ENCODE data around the gene CR1L. TPM values are rescaled to one million over a fixed set of nuclear protein-coding genes. Genes with fewer than 3 reads are reported as not detected.
A peak's percentile ranks its signal among the peaks of the same experiment; 100 is the strongest.
"Not testable (repeated sequence)": the region's sequence is repeated elsewhere in the genome, so short reads cannot be mapped to it uniquely, and the experiment has no call there.

CR1L gene
- total and polyA plus RNA-seq, 2 of the 8 experiments (the other 6 are each of a cell fraction or from before 2014, with no cell fraction given) = 0.39 TPM; not detected in 1

- H3K56ac ChIP-seq (replicated peaks; ENCODE audit: insufficient read length, low read depth, low read length); H3K27me3 ChIP-seq (replicated peaks in 1 of 4; ENCODE audit: control insufficient read depth in 3 of 4, extremely low read depth in 1 of 4, insufficient read depth in 3 of 4, low read length in 3 of 4); H3K14ac ChIP-seq (ENCODE audit: insufficient read length); H2BK120ac ChIP-seq (replicated peaks; ENCODE audit: low read depth, low read length); H4K5ac ChIP-seq (ENCODE audit: insufficient read length, low read depth, low read length); H3K36me3 ChIP-seq (ENCODE audit: control insufficient read depth in 2 of 4, insufficient read depth in 4 of 4, low read length in 3 of 4); H2BK5ac ChIP-seq (ENCODE audit: low read depth, low read length); POLR2A ChIA-PET (ENCODE audit: partially characterized antibody); H3K23ac ChIP-seq (ENCODE audit: insufficient read length); H3K9ac ChIP-seq (replicated peaks in 1 of 4; ENCODE audit: extremely low read depth in 1 of 4, low read depth in 3 of 4, low read length in 3 of 4); H3K23me2 ChIP-seq (ENCODE audit: low read depth, low read length); H3K79me1 ChIP-seq (ENCODE audit: low read depth, low read length); H2AK5ac ChIP-seq (ENCODE audit: low read depth, low read length); H4K8ac ChIP-seq (ENCODE audit: extremely low read depth, insufficient read depth, low read length); H3K79me2 ChIP-seq (ENCODE audit: control insufficient read depth in 1 of 2, insufficient read depth in 2 of 2, low read length in 2 of 2); H2BK12ac ChIP-seq (ENCODE audit: low read depth, low read length); DNase-seq (ENCODE audit: low read depth in 1 of 2, low spot score in 2 of 2); H2BK15ac ChIP-seq (ENCODE audit: low read length); H3K4me2 ChIP-seq (ENCODE audit: insufficient read depth in 1 of 2, low read depth in 2 of 2, low read length in 2 of 2); FAIRE-seq; H2AFZ ChIP-seq (ENCODE audit: low read length); H2BK20ac ChIP-seq (ENCODE audit: low read length); H3K4me3 ChIP-seq (ENCODE audit: extremely low read depth in 1 of 4, insufficient read depth in 2 of 4, low read depth in 3 of 4, low read length in 4 of 4); H4K91ac ChIP-seq (replicated peaks; ENCODE audit: insufficient read length, low read length); H3K27ac ChIP-seq (ENCODE audit: low read depth, low read length); H3K18ac ChIP-seq (ENCODE audit: extremely low read depth, low read length); H3K4me1 ChIP-seq (replicated peaks in 1 of 4; ENCODE audit: control insufficient read depth in 3 of 4, insufficient read depth in 4 of 4, low read length in 3 of 4); H3K4ac ChIP-seq (replicated peaks; ENCODE audit: insufficient read length, low read depth, low read length); H4K20me1 ChIP-seq (replicated peaks in 1 of 2; ENCODE audit: control insufficient read depth in 1 of 2, insufficient read depth in 2 of 2, low read length in 2 of 2); H3K9me3 ChIP-seq (ENCODE audit: insufficient read depth in 2 of 2, low read depth in 1 of 2, low read length in 1 of 2): not testable (repeated sequence)
- 79% methylated on average over 6 of the region's 6 CpGs; no CpG with 5 or more reads in 1 of the 2 experiments for WGBS, 2 experiments (ENCODE audit: extremely low coverage in 1 of 2, insufficient coverage in 1 of 2, insufficient read length in 1 of 2, insufficient replicate concordance in 2 of 2, low coverage in 1 of 2, low lambda C conversion rate in 2 of 2, missing lambda C conversion rate in 1 of 2)
- CTCF ChIA-PET (ENCODE audit: partially characterized antibody) = interaction anchor here (1.0 to 1.6 kb wide), 2 partner anchors 16 to 28 kb away, joined by 3 to 7 read pairs; no protein-coding TSS in a partner anchor
Observed at GRCh38 chr1:207682872-207683434, 38.0 kb downstream of the CR1L start.

DNA sequence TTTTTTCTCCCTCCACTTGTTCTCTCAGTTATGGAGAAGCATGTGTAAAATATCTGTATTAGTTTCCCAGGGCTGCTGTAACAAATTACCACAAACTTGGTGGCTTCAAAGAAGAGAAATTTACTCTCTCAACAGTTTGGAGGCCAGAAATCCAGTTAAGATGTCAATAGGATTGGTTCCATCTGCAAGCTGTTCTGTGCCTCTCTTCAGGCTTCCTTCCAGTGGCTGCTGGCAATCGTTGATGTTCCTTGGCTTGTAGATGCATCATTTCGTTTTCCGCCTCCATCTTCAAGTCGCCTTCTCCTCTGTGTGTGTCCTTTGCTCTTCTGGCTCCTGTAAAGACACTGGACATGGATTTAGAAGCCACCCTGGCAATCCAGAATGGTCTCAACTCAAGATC lies 45.6 kb downstream of the CR1L start:
- H3K27ac ChIP-seq (ENCODE audit: low read depth, low read length); H4K20me1 ChIP-seq (replicated peaks in 1 of 2; ENCODE audit: control insufficient read depth in 1 of 2, insufficient read depth in 2 of 2, low read length in 2 of 2); H2AK5ac ChIP-seq (ENCODE audit: low read depth, low read length); H3K14ac ChIP-seq (ENCODE audit: insufficient read length); H3K23ac ChIP-seq (ENCODE audit: insufficient read length); H4K5ac ChIP-seq (ENCODE audit: insufficient read length, low read depth, low read length); H4K8ac ChIP-seq (ENCODE audit: extremely low read depth, insufficient read depth, low read length); H3K9me3 ChIP-seq (ENCODE audit: insufficient read depth in 2 of 2, low read depth in 1 of 2, low read length in 1 of 2); H3K4ac ChIP-seq (replicated peaks; ENCODE audit: insufficient read length, low read depth, low read length); H2BK120ac ChIP-seq (replicated peaks; ENCODE audit: low read depth, low read length); H3K79me1 ChIP-seq (ENCODE audit: low read depth, low read length); H3K4me2 ChIP-seq (ENCODE audit: insufficient read depth in 1 of 2, low read depth in 2 of 2, low read length in 2 of 2); CTCF ChIA-PET (ENCODE audit: partially characterized antibody); H2BK5ac ChIP-seq (ENCODE audit: low read depth, low read length); H3K4me3 ChIP-seq (ENCODE audit: extremely low read depth in 1 of 4, insufficient read depth in 2 of 4, low read depth in 3 of 4, low read length in 4 of 4); H2BK12ac ChIP-seq (ENCODE audit: low read depth, low read length); H2BK20ac ChIP-seq (ENCODE audit: low read length); POLR2A ChIA-PET (ENCODE audit: partially characterized antibody); H3K56ac ChIP-seq (replicated peaks; ENCODE audit: insufficient read length, low read depth, low read length); H4K91ac ChIP-seq (replicated peaks; ENCODE audit: insufficient read length, low read length); H3K23me2 ChIP-seq (ENCODE audit: low read depth, low read length); H2BK15ac ChIP-seq (ENCODE audit: low read length); H3K36me3 ChIP-seq (ENCODE audit: control insufficient read depth in 2 of 4, insufficient read depth in 4 of 4, low read length in 3 of 4); H3K18ac ChIP-seq (ENCODE audit: extremely low read depth, low read length); H3K4me1 ChIP-seq (replicated peaks in 1 of 4; ENCODE audit: control insufficient read depth in 3 of 4, insufficient read depth in 4 of 4, low read length in 3 of 4); H3K9ac ChIP-seq (replicated peaks in 1 of 4; ENCODE audit: extremely low read depth in 1 of 4, low read depth in 3 of 4, low read length in 3 of 4); H3K79me2 ChIP-seq (ENCODE audit: control insufficient read depth in 1 of 2, insufficient read depth in 2 of 2, low read length in 2 of 2); H3K27me3 ChIP-seq (replicated peaks in 1 of 4; ENCODE audit: control insufficient read depth in 3 of 4, extremely low read depth in 1 of 4, insufficient read depth in 3 of 4, low read length in 3 of 4); DNase-seq (ENCODE audit: low read depth in 1 of 2, low spot score in 2 of 2): not testable (repeated sequence)
- FAIRE-seq = peak; percentile 36
- 85% methylated on average over 4 of the region's 4 CpGs; no CpG with 5 or more reads in 1 of the 2 experiments for WGBS, 2 experiments (ENCODE audit: extremely low coverage in 1 of 2, insufficient coverage in 1 of 2, insufficient read length in 1 of 2, insufficient replicate concordance in 2 of 2, low coverage in 1 of 2, low lambda C conversion rate in 2 of 2, missing lambda C conversion rate in 1 of 2)
- H2AFZ ChIP-seq (ENCODE audit: low read length) = 0 out of 2 replicates have a peak overlapping the region, but pooled peaks have one; percentile 5
